Measurements from ENCODE around the gene MYH13.
A peak's percentile ranks its signal among the peaks of the same experiment; 100 is the strongest.

The MYH13 gene

DNA sequence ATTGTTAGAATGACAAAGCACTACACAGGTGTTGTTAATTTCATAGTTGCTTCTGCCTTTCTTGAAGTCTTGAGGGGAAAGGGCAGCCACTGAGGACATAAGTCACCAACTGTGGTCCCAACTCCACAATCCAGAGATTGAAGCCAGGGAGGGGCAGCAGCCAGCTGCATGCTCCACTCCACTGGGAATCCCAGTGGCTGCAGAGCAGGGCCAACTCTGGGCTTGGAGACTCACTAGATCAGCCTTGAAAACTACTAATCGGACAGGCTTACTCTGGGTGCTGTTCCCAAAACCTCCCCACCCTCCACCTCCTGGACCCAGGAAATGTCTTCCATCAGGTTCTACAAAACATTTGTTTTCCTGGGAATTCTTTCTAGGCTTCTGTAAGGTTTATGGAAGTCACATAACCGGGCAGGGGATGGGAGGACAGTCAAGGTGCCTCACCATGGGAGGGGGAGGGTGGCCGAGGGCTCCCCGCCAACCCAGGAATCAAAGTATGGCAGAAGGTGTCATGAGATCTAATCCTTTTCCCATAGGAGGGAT, 68.0 kb downstream of the MYH13 start:
- DNase-seq (ENCODE audit: low spot score): no peak

DNA sequence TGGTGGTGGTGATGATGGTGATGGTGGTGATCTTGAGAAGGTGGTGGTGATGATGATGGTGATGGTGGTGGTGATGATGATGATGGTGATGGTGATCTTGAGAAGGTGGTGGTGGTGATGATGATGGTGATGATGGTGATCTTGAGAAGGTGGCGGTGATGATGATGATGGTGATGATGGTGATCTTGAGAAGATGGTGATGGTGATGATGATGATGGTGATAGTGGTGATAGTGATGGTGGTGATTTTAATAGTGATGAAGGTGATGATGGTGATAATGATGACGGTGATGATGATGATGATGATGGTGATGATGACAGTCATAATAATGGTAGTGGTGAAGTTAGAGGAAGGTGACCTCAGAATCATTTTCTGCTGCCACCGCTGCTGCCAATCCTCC, 75.1 kb downstream of the MYH13 start:
- no peak for DNase-seq (ENCODE audit: low spot score)

DNA sequence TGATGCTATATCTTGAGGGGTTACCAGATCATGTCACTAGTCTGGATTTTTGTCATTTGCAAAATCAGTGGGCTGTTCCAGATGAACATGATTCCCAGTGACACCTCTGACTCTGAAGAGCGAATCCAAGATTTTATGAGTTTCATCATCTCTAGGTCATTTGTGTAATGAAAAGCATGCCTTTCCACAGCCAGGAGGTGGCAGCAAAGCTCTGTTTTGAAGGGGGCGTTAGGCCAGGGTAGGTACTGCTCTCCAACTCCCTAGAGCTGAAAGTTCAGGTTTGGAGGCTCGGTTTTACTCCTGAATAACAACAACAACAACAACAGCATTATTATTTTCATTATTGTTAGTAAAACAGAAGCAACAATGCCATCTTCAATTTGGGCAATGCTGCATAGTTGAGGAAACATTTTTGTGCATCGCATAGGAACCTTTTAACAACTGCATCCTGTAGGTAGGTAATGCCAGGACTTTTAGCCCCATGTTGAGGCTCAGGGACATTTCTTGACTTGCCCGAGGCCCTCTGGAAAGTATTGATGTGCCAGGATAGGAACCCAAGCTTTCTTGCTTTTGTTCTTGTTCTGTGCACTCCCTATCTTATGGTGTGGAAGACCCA, 77.0 kb downstream of the MYH13 start:
- peak; percentile 74 for DNase-seq (ENCODE audit: low spot score)

DNA sequence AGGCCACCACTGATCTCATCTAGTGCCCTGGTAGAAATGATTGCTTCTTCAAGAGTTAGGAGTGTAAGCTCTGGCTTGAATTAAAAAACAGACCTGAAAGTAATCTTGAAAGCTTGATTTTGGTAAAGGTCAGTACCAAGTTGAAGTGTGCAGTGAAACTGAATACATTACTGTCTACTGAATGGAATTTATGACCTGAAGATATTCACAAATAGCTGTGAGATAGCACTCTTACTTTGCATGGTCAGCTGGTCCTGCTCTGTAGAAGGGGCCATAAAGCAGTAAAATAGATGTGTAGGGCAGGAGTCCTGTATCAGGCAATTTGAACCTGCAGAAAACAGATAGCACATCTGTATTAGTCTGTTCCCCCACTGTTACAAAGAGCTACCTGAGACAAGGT, 78.6 kb downstream of the MYH13 start:
- DNase-seq (ENCODE audit: low spot score): no peak

DNA sequence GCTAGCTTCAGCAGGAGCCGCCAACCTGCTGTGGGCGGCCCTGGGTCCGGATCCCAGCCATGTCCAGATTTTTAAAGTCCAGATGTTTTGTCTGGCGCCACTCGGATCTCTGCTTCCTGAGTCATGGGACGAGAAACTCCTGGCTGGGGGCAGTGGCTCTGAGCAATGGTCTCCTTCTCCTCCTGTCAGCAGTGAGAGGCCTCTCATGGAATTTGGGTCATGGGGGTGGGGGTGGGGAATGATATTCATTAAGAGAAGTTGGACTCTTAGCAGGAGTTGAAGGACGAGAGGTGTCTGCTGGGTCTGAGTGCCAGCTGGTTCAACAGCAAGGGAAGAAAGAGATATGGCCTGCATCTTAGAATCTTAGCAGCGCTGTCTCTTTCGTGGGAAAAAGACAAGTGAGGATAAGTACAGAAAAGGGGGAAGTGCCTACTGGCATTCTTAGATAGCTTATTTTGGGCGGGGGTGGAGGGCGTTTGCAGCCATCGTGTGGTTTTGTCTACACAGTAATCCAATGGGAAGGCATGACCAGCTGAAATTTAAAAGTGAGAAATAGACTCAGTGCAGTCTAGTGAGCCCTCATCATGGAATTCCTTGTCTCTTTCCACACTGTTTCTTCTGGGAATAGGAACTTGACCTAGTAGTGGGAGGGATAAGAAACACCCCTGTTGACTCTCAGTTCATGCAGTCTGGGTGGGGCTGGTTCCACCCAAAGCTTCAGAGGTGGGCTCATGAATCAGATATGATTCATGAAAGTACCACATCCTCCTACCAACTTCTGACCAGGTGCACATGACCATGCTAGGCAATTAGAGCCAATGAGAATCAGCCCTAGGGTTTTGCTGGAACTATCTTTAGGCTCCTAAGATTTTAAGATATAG, 80.5 kb downstream of the MYH13 start:
- peak; percentile 47 for DNase-seq (ENCODE audit: low spot score)

DNA sequence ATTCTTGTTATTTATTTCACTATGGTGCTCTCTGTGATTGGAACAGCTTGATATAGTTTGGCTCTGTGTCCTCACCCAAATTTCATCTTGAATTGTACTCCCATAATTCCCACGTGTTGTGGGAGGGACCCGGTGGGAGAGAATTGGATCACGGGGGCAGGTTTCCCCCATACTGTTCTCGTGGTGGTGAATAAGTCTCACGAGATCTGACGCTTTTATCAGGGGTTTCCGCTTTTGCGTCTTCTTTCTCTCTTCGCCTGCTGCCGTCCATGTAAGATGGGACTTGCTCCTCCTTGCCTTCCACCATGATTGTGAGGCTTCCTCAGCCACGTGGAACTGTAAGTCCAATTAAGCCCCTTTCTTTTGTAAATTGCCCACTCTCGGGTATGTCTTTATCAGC, 81.2 kb downstream of the MYH13 start:
- DNase-seq (ENCODE audit: low spot score): peak; percentile 46

DNA sequence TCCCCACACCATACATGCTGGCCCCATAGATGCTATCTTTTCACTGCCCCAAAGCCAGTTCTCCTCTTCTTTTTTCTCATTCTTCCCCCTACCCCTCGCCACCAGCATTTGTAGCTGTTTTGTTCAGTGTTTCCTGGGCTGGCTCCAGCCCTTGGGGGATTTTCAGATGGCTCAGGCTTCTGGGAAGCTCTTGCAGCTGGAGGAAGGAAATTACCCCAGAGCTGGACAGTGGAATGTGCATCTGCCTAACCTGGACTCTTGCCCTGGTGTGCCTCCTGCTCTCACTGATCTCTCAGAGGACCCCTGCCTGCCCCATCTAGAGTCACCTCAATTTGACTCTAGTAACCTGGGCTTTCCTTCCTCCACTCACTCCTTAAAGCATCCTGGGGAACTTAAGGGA, 82.8 kb downstream of the MYH13 start:
- no peak for DNase-seq (ENCODE audit: low spot score)

DNA sequence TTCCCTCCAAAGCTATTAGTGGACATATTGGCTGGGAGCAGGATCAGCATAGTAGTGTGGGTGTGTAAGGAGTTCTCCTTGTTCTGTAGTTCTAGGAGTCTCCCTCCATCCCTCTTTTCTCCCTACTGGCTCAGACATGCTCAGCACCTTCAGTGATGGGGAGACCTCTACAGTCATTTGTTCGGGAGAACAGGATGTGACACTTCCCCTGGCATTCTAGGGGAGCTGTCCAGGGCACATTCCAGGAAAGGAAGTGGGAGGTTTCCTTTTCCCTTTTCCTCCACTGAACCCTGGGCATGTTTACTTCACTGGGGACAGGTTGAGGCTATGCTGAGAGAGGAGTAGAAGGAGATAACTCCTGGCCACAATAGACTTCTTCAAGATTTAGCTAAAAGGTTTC, 86.5 kb downstream of the MYH13 start:
- DNase-seq (ENCODE audit: low spot score): no peak

DNA sequence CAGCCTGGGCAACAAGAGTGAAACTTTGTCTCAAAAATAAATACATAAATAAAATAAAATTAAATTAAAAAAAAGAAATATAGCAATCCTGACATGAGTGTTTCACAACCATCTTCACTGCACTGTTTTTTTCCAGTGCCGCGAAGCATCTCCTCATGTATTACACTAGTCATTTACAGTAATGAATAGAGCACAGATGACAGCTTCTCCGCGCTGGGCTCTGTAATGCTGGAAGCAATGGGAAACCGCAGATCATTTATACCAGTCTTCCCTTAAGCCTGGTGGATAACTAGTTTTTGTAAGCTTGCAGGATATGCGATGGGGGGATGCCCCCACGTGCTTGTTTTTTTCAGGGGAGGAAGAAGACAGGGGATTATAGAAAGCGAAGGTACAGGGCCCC, 86.9 kb downstream of the MYH13 start:
- DNase-seq (ENCODE audit: low spot score): peak; percentile 47

DNA sequence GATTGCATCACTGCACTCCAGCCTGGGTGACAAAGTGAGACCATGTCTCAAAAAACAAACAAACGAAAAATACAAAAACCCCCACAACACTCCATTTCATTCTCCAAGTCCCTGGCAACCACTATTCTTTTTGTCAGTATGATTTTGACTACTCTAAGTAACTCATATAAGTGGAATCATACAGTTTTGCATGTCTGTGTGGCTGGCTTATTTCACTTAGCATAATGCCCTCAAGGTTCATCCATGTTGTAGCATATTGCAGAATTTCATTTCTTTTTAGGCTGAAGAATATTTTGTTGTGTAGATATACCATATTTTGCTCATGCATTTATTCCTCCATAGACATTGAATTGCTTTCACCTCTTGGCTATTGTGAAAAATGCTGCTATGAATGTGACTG, 92.7 kb downstream of the MYH13 start:
- DNase-seq (ENCODE audit: low spot score): no peak

DNA sequence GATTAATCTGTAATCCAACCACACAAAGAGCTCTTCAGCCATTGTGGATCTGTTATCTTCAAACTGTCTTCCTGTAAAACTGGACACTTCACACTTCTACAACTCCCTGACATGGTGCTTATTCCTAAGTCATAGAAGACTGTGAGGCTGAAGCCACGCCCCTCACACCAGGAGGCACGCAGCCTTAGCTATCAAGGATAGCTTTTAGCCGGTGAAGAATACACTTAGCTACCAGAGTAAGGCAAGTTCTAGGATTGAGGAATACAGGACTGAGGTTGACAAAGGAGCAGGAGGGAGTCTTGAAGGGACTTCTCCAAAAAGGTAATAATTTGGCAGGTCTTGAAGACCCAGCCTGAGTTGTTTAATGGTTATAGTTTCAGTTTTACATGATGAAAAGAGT, 94.6 kb downstream of the MYH13 start:
- DNase-seq (ENCODE audit: low spot score): peak; percentile 45

DNA sequence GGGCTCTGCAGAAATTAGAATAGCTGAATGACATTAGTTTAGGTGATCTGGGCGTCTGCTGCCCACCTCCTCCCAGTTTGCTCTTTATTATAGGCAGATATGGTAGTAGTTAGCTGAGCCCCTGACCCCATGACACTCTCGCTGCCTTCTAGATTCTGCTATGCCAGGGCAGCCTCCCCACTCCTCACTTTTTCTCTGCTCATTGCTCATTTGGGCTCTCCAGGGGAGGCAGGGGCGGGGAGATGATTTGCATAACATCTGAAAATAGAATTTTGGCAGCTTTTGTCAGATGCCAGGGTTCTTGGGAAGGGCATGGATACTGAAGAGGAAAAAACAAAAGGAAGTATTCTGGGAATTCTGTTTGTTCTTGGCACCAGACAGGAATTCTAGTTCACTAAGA, 96.4 kb downstream of the MYH13 start:
- no peak for DNase-seq (ENCODE audit: low spot score)

DNA sequence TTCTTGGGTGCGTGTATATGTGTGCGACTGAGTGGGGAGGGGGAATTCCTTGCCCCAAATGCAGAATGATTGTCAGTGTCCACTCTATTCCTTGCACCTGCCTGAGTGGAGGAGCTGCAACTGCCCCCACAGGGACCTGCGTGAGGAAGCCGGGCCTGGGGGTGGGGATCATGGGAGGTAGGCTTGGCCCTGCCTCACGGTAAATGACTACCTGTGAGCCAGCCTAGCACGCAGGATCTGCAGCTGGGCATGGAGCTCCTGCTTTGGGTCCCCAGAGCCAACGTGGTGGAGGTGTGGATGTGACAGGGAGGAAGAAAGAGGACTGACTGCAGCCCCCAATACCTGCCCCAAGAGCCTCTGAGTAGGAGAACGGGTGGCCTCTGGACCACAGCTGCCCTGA, 97.4 kb downstream of the MYH13 start:
- DNase-seq (ENCODE audit: low spot score): no peak

DNA sequence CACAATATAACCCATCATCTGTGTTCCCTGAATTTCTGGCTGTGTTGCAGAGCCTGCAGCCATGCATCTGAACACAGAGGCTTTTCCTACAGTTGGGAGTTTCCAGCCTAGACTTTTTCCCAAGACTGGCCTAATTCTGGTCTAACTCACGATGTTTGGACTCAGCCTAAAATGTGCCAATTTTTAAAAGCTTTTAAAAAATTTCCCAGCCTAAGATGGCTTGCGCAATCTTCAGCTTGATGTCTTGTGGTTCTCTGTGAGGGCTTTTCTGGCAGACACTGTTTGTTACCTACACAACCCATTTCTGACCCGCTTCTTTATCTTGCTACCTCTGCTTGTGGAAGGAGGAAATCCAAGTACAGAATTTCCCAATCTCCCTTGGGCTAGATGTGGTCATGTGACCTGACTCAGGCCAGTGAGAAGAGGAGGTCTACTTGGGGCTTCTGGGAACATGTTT, 101.7 kb downstream of the MYH13 start:
- no peak for DNase-seq (ENCODE audit: low spot score)

DNA sequence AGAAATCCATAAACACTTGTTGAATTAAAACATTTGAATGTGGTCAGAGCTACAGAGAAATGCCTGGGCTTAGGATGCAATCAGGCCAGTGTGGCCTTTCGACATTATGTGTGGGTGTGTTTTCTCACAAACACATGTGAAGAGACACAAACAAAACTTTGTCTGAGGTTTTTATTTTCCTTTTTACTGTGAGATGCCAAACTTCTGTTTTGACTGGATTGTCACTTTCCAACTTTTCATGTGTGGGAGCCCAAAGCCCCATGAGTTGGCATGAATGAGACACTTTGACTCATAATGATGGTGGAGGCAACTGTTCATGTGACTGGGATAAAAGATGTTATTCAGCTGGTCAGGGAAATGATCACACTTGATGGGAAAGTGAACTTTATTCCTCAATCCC, 102.5 kb downstream of the MYH13 start:
- peak; percentile 84 for DNase-seq (ENCODE audit: low spot score)

DNA sequence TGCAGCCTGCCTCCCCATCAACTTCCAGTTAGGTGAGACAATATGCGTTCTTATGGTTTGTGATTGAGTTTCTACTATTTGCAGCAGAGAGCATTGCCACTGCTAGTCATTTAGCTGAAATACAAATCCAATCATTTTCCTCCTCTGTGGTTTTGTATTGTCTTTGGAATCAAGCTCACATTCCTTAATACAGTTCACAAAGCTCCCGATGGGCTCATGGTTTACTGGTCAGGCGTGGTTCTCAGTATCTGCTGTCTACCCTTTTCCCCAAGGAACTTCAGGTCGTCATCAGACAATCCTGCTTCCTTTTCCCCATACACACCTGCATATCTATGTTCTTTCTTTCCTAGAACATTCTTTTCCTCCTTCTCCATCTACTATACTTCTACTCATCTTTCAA, 104.8 kb downstream of the MYH13 start:
- DNase-seq (ENCODE audit: low spot score): no peak

DNA sequence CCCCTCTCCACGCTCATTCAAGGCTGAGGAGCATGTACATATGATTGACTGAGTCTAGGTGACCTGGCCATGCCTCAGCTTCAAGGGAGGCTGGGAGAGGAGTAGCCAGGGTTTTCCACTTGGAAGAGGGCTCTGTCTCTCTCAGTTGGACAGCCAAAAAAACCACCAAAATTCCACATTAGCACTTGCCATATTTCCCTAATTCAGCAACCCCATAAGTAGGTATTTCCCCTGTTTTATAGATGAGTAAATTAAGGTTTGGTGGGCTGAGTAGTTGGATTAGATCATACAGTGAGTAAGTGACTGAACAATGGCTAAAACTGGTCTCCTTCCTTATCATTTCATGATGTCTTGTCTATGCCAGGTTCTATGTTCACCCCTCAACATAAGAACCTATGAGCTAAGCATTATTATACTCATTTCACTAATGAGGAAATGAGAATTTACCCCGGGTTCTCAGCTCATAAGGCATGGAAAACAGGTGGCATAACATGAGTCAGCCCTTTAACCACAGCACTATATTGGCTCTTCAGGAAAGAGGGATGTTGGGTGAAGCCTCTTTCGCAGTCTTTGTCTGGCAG, 106.4 kb downstream of the MYH13 start:
- no peak for DNase-seq (ENCODE audit: low spot score)

DNA sequence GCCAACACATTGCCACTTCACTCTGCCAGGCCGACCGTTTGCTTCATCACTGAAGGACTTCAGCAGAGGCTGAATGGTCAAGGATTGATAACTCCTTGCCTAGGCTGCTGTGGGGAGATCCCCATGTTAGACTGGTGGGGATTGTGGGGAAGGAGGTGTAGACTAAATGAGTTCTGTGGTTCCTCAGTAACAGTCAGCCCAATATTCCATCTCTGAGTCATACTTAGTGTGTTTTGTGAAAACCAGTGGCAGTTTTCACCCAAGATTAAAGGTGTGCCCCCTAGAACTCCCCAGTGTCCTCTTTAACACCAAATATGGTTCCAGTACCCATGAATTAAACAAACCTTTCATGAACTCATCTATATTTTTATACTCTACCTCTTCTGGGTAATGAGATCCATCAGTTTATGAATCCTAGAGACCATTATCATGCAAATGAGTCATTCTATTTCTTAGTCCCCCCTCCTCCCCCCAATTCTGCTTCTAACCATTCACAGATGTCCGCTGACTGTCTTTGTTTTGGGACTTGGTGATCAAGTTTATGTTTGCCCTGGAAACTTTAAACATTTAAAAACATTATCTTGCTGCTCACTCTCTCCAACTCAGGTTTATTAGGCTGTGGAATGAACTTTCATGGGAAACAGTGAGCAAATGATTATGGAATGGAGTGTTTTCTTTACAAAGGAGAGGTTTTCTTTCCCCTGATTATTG, 107.6 kb downstream of the MYH13 start:
- DNase-seq (ENCODE audit: low spot score): no peak

DNA sequence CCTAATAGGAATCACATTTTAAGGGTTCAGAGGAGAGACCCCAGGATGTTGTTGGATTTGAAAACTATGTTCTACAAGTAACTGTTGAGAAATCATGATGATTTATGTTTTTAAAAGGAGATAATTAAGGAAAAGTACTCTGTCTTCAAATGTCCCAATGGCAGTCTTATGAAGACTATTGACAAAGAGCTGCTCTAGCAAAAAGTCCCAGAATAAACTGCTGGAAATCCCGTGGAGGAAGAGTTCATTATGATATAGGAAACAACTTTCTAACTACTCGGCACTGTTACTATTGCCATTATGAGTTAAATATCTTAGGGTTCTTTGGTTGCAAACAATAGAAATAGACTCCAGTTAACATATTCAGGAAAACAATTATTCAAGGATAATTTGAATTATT, 108.8 kb downstream of the MYH13 start:
- DNase-seq (ENCODE audit: low spot score): no peak

DNA sequence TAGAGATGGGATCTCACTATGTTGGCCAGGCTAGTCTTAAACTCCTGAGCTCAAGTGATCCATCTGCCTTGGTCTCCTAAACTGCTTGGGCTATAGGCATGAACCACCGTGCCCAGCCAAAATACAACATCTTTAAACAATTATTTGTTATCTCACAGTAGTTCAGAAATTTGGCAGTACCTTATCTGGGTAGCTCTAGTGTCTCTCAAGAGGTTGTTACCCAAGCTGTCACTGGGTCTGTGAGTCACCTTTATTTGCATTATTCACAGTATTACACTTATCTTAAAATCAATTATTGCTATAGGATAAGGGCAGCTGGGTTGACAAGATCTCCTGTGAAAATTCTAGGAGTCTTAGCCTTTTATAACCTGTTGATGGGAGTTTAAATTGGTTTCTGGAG, 110.4 kb downstream of the MYH13 start:
- DNase-seq (ENCODE audit: low spot score): no peak

DNA sequence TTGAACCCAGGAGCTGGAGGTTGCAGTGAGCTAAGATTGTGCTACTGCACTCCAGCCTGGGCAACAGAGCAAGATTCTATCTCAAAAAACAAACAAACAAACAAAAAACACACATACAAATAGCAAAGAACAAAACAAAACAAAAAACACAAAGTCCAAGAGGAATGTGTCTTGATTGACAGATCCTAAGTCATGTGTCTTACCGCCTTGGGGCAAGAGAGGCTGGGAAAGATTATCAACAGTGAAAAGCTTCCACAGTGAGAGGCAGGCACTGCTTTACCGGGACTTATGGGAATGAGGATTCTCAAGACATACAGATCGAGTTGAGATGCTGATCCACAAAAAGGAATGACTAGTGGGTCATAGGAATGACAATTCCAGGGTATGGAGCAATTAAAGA, 111.7 kb downstream of the MYH13 start:
- DNase-seq (ENCODE audit: low spot score): peak; percentile 50

DNA sequence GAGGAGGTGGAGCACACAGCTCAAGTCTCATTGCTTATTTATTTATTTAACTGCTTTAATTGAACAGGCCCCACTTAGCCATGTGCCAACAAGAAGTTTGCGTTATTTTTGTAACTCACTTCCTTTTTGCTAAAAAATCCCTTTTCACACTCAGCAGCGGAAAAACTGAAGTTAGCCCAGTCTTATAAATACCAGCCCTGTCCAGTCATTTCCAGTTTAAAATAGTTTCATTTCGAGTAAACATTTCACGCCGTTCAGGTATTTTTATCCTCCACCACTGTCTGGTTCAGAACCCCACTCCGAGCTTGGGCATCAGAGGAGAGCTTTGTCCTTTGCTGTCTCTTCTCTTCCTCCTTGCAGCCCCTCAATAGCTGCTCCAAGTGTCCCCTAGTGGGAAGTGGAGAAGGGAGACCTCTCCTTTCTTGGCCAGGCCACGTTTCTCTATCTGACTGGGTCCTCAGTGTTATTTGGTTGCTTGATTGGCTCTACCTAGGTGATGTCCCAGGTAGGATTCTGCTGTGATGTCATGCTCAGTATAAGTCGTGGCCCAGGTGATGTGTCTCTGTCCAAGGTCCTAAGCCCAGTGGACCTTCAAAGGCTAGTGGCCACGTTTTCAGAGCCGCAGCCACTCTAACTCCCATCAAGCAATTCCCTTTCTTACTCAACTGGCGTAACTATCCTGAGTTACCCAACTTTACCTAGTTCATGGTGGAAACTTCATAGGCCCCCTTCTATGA, 121.4 kb downstream of the MYH13 start:
- DNase-seq (ENCODE audit: low spot score): no peak

Measured in COLO829 (cell line).